NCI-H2196 (cell line): ENCODE data around the gene FGFRL1.
"Not testable (repeated sequence)": the region's sequence is repeated elsewhere in the genome, so short reads cannot be mapped to it uniquely, and the experiment has no call there.

ENCODE experiments used
- DNase-seq: peaks from one replicate; lab custom pipeline; 2025; ENCODE audit not compliant: unreplicated experiment; lab: John Stamatoyannopoulos, UW

FGFRL1 gene

DNA sequence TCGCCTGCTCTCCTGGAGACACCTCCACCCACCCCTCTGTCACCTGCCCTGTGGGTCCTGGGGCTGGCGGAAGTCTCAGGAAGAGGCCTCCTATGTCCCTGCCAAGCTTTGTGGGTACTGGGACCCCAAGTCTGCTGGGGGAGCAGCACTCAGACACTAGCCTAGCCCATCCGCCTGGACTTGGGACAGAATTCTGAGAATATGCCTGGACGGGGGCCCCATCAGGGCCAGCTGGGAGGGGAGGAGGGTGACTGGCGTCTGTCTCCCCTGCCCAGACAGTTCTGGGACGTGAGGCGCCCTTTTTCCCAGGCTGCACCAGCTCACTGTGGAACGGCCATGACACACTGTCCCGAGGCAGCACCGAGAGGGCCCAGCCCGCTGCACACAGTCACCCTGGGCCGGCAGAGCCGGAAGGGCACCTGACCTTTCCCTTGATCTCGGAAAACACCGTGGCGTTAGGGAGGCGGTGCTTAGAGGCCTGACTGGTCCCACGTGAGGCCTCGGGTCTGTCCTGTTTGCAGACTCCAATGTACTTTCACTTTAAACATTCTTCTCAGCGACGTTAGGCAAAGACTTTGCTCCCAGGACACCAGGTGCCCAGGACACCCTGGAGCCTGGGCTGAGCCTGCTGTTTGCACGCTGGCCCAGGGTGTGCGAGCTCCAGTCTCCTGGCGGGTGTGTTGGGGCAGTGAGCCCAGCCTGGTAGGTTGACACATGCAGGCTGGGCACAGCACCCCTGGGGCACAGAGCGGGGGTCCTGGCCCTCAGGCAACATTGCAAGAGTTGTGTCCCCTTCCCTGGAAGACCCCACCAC, 18.9 kb upstream of the FGFRL1 start:
- DNase-seq, result no peak

DNA sequence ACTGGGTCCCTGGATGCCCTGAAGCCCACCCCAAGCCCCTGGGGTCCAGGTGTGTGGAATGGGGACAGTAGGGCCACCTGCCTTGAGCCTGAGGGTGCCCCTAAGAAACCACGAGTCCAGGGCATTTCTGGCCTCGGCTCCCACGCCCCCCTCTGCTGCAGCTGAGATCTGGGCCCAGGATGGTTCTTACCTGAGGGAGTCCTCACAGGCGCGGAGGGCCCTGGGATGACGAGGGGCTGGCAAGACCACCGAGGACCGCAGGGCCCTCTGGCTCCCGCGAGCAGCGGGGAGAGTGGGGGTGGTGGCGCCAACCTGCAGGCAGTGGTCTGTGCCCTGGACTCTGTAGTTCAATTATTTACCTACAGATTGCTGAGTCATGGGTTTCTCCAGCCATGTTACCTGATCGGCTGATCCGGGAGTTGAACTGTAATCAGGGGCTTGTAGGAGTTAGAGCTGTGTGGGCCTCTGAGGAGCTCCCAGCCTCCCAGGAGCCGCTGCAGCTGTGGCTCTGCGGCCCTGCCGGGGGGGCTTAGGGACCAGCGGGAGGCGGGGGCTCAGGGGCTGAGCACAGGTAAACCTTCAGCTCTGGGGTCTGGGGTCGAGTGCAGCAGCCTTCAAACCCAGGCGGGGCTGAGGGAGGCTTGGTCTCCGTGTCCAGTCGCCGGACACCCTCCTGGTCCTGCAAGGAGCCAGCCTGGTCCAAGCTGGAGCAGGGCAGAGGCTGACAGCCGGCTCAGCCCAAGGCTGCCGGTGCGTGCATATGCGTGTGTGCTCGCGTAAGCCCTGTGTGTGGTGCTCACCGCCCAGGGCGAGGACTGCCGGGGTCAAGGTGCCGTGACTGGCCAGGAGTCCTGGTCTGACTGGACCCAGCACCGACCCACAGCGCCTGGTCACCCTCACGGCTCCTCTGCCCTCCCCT, 18.1 kb upstream of the FGFRL1 start, which contains the start of gene SLC26A1:
Gene SLC26A1, minus strand, starts transcription at position 294 of the 919 bp plus-strand sequence. CDS start 1,701 bp downstream, outside the sequence.
- DNase-seq, result no peak

DNA sequence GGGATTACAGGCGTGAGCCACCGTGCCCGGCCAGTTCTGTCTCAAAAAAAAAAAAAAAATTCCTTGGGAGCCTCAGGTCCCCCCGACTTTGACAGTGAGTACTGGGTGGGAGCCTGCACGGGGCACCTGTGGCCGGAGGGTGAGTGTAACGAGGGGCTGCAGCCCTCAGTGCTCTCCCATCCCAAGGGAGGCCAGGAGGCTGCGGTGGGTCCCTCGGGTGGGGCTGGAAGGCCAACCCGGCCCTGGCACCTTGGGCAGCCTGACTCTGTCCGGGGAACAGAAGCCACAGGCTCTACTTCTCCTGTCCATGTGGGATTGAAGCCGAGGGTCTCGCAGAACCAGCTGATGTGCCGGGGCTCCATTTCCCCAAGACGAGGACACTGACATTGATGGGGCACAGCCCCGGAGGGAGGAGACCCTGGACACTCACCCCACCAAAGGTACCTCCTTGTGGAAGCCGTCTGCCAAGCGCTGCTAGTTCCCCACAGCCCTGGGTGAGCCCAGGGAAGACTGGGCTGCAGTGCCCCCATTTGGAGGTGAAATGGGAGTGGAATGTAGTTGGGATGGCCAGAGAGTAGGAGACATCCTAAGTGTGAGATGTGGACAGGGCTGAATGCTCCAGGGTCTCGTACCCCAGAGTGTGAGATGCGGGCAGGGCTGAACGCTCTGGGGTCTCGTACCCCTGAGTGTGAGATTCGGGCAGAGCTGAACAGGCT, 16.0 kb upstream of the FGFRL1 start:
- DNase-seq, result no peak

DNA sequence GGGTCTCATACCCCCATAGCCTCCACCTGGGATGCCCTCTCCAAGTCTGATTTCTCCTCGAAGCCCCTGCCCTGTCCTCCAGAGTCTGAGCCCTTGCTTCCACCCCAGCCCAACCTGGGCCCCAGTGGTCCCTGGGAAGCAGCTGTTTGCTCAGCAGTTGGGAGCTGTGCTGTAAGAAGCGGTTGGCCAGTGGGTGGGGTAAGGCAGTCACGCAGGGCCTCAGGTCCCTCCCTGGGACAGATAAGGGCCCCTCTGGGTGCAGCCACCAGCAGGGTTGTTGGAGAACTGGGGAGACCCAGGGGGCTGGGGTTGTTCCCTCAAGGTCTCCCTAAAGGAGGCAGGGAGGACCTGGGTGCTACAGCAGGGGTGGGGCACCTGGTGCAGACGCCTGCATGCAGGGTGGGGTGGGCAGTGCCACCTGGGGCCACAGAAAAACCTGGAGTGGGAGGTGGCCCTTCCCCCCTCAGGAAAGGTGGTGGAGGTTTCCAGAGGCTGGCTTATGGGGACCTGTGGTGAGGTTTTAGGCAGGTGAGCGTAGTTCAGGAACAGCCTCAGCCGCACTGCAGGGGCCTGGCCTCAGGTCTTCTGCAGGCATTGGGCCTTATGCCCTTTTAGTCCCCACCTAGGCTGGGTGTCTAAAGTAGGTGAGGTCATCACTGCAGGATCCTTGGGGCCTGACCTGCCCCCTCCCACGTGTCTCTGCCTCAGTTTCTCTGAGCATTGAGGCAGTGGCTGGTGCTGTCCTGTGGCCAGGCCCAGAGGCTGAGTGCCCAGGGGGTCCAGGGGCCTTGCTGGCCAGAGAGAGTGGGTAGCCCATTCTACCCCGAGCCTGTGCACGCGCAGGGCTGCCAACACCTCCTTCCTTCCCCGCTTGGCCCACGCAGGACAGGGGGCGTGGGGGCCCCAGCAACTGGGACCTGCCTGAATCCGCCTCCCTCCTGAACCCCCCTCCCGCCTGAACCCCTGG, 15.1 kb upstream of the FGFRL1 start:
- no peak for DNase-seq

DNA sequence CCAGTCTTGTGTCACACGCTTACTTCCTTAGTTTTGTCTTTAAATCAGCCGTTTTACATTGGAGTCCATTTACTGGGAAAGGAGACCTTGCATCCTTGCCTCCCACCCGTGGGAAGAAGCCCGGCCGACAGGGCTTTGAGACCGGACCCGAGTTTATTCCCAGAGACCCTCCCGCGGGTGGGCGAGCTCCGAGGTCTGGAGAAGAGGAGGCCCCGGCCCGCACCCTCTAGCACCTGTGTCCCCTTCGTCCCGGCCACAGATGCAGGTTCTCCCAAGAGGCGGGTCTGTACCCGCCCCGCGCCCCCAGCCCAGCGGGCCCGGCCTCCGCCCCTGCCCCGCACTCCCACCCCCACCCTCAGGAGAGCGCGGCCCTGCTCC, 14.4 kb upstream of the FGFRL1 start:
- no peak for DNase-seq

DNA sequence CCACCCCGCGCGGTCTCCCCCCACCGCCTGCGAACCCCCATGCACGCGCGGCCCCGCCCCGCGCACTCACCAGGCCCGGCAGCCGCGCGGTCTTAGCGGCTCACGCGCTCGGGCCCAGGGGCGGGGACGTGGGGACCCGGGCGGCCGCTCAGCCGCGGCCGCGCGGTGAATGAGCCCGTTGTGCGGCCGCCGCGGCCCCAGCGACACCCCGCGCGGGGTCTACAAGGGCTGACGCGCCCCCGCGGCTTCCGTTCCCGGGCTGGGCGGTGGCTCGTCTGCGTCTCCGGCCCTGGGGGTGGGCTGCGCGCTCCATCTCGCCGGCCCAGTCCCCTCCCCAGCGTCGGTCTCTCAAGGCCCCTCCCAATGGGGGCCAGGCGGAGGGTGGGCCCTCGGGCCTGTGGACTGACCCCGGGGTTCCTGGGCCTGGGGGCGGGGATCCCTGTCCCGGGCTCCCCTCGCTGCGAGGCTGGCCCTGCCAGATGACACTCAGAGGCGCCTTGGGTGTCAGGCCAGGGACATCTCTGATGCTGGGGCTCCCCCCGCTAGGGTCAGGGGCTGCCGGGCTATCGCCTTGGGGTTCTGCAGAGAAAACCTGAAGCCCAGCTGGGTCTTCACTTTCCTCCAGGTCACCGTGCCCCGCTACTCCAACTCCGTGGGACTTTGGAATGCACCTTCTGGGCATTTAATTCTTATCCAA, 13.9 kb upstream of the FGFRL1 start:
- DNase-seq, result peak; percentile 3

DNA sequence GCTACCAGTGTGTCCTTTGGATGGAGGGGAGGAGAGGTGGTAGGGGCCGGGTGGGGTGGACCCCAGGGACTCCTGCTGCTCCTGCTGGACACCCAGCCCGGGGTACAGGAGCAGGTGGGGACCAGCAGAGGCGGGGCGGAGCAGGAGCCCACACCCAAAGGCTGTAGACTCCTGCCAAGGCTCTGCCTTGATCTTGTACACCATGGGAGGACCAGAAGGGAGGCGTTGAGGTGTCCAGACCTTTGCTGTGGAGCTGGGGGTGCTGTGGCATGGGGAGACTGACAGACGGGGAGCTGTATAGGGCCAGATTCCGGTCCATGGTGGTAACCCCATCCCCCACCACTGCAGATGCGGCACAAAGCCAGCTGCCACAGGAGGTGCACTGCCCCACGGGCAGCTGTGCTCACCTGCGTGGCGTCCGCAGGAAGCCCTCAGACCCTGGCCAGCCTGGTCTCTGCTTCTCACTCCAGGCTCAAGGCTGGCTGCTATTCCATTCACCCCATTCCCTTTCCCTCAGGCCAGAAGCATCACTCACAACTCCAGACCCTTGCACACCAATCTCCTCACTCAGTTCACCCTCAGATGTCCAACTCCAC, 13.2 kb upstream of the FGFRL1 start:
- DNase-seq, result no peak

DNA sequence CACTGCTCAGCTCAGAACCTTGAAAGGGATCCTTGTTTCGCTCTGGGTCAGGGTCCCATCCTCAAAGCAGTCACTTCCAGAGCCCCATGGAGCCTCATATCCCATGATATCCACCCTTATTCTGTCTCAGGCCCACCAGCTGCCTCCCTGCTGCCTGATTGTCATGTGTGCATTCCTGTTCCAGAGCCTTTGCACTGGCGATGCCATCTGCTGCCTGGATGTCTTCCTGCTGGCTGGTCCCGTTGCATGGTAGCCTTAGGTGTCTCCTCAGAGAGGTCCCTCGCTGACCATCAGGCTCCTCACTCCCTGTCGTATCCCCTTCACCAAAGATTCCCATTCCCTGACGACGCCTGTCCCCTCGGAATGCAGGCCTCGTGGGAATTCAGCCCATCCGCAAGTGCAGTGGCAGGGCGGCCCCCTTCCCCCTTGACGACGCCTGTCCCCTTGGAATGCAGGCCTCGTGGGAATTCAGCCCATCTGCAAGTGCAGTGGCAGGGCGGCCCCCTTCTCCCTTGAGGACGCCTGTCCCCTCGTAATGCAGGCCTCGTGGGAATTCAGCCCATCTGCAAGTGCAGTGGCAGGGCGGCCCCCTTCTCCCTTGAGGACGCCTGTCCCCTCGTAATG, 12.1 kb upstream of the FGFRL1 start:
- not testable (repeated sequence) for DNase-seq

DNA sequence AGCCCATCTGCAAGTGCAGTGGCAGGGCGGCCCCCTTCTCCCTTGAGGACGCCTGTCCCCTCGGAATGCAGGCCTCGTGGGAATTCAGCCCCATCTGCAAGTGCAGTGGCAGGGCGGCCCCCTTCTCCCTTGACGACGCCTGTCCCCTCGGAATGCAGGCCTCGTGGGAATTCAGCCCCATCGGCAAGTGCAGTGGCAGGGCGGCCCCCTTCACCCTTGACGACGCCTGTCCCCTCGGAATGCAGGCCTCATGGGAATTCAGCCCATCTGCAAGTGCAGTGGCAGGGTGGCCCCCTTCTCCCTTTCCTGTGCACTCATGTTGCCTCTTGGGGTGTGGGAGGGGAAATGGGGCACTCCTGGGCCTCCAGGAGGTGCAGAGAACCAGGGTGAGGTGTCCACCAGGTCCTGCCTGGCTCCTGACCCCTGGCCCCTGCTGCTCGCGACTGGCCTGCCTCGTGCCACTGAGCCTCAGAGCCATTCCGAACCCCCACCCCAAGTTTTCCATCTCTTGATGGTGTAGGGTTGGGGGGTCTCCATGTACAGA, 11.5 kb upstream of the FGFRL1 start:
- DNase-seq, result no peak

DNA sequence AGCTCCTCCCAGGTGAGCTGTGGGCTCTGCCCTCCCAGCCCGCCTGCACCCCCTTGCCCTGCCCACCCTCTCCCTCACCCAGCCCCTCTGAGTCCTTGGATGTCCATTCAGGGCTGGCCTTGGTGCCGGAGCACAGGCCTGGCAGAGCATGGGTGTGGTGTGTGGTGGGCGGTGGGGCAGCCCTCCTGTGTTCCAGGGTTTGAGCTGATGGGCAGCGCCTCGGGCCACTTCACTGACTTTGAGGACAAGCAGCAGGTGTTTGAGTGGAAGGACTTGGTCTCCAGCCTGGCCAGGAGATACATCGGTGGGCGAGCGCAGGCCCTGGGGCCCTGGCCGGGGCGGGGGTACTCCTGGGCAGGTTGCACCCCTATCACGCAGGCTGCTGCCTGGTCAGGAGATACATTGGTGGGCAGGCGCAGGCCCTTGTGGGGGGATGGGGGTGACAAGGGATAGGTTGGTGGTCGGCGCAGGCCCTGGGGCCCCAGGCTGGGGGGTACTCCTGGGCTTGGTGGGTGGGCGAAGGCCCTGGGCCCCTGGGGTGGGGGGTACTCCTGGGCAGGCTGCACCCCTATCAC, 10.7 kb upstream of the FGFRL1 start:
- no peak for DNase-seq

DNA sequence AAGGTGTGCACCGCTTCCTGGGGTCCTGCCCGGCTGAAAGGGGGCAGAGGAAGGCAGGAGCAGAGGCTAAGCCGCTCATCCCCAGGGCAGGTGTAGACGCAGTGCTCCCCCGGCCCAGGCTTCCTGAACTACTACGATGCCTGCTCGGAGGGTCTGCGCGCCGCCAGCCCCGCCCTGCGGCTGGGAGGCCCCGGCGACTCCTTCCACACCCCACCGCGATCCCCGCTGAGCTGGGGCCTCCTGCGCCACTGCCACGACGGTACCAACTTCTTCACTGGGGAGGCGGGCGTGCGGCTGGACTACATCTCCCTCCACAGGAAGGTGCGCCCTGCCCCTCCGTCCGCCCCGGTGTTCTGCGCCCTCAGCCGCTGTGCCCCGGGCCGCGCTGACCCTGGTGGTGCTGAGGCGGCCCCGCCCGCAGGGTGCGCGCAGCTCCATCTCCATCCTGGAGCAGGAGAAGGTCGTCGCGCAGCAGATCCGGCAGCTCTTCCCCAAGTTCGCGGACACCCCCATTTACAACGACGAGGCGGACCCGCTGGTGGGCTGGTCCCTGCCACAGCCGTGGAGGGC, 9.8 kb upstream of the FGFRL1 start:
- DNase-seq, result no peak

DNA sequence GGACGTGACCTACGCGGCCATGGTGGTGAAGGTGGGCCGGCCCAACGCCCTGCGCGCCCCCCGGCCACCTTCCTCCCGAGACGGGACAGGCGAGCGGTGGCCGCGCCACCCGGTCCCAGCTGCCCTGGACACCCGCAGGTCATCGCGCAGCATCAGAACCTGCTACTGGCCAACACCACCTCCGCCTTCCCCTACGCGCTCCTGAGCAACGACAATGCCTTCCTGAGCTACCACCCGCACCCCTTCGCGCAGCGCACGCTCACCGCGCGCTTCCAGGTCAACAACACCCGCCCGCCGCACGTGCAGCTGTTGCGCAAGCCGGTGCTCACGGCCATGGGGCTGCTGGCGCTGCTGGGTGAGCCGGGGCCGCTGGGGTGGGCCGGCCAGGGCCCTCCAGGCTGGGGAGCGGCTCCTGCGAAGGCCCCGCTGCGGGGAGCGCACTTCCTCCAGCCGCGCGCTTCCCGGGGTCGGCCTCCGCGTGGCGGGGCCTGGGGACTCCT, 9.2 kb upstream of the FGFRL1 start:
- peak; percentile 6 for DNase-seq

DNA sequence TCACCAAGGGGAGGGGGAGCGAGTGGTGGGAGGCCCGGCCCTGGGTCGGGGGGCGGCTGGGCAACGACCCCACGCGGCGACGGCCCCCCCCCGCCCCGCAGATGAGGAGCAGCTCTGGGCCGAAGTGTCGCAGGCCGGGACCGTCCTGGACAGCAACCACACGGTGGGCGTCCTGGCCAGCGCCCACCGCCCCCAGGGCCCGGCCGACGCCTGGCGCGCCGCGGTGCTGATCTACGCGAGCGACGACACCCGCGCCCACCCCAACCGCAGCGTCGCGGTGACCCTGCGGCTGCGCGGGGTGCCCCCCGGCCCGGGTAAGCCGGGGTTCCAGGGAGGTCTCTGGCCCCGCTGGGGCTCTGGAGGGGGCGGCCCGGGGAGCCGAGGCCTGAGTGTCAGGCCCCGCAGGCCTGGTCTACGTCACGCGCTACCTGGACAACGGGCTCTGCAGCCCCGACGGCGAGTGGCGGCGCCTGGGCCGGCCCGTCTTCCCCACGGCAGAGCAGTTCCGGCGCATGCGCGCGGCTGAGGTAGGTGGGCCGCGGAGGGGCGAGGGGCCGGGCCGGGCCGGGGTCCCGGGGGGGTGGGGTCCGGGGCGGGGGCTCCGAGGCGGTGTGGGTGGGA, 8.7 kb upstream of the FGFRL1 start:
- DNase-seq, result no peak

DNA sequence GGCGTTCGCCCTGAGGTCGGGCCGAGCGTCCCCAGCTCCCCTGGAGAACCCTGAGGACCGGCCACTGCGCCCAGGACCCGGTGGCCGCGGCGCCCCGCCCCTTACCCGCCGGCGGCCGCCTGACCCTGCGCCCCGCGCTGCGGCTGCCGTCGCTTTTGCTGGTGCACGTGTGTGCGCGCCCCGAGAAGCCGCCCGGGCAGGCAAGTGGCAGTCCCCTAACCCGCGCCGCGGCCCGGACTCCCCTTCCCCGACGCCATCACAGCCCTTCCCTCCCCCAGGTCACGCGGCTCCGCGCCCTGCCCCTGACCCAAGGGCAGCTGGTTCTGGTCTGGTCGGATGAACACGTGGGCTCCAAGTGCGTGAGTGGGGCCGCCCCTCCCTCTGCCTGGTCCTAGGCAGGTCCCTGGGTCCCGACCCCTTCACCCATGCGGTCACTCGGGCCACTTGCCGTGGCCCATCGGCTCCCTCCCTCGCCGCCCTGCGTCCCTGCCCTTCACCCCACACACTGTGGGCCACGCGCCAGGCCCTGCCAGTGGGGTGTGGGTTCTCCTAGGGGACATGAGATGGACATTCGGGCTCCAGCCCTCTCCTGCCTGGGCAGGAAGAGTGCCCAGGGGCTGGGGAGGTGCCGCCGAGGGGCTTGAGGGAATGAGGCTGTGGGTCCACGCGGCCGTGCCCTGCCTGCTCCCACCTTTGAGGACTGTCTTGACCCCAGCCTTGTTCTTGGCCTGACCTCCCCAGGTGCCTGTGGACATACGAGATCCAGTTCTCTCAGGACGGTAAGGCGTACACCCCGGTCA, 8.0 kb upstream of the FGFRL1 start:
- no peak for DNase-seq

DNA sequence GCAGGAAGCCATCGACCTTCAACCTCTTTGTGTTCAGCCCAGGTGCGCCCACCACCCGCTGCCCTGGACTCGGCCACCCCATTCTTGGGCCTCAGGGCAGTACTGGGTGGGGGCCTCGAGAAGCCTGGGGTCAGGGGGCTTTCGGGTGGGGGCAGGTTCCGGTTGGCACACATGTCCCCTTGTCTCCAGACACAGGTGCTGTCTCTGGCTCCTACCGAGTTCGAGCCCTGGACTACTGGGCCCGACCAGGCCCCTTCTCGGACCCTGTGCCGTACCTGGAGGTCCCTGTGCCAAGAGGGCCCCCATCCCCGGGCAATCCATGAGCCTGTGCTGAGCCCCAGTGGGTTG, 7.4 kb upstream of the FGFRL1 start:
- no peak for DNase-seq
